H9 (cell line): ENCODE measurements around the gene AVEN. TPM values are rescaled to one million over a fixed set of nuclear protein-coding genes. Genes with fewer than 3 reads are reported as not detected.

Source experiments
- DNase-seq: peaks from one replicate; pipeline ENCODE4 v3.0.0-alpha.2; 2017
- H2AFZ ChIP-seq: one replicate; pipeline ENCODE4 v1.6.1; 2013; ENCODE audit warnings: mild to moderate bottlenecking, low read length, control low read depth, moderate library complexity
- H2AK5ac ChIP-seq: 2 replicates; pipeline ENCODE4 v1.6.1; 2013; ENCODE audit warnings: low read length, control low read depth, mixed read lengths; ENCODE audit not compliant: insufficient read length
- H2BK120ac ChIP-seq: one replicate; pipeline ENCODE4 v1.6.1; 2013; ENCODE audit warnings: low read depth, mild to moderate bottlenecking, low read length, control low read depth, inconsistent platforms; ENCODE audit not compliant: poor library complexity, severe bottlenecking
- H2BK12ac ChIP-seq: 2 replicates; pipeline ENCODE4 v1.6.1; 2013; ENCODE audit warnings: low read length, control low read depth, mixed read lengths, low read depth; ENCODE audit not compliant: insufficient read length
- H2BK15ac ChIP-seq: 2 replicates; pipeline ENCODE4 v1.6.1; 2013; ENCODE audit warnings: low read depth, low read length, control low read depth
- H2BK20ac ChIP-seq: one replicate; pipeline ENCODE4 v1.6.1; 2013; ENCODE audit warnings: low read depth, mild to moderate bottlenecking, low read length, control low read depth, inconsistent platforms; ENCODE audit not compliant: poor library complexity, severe bottlenecking
- H2BK5ac ChIP-seq: 2 replicates; pipeline ENCODE4 v1.6.1; 2013; ENCODE audit warnings: low read length, control low read depth, mixed read lengths; ENCODE audit not compliant: insufficient read length
- H3K14ac ChIP-seq: 2 replicates; pipeline ENCODE4 v1.6.1; 2013; ENCODE audit warnings: low read length, control low read depth; ENCODE audit not compliant: insufficient read depth
- H3K18ac ChIP-seq: 2 replicates; pipeline ENCODE4 v1.6.1; 2013; ENCODE audit warnings: low read depth, mild to moderate bottlenecking, mixed read lengths, low read length, control low read depth; ENCODE audit not compliant: insufficient read length
- H3K23ac ChIP-seq: 2 replicates; pipeline ENCODE4 v1.6.1; 2013; ENCODE audit warnings: low read length, control low read depth, mixed read lengths, low read depth; ENCODE audit not compliant: insufficient read length
- H3K23me2 ChIP-seq: 2 replicates; pipeline ENCODE4 v1.6.1; 2013; ENCODE audit warnings: low read depth, mild to moderate bottlenecking, mixed read lengths, low read length, control low read depth; ENCODE audit not compliant: insufficient read length, poor library complexity, severe bottlenecking
- H3K27ac ChIP-seq: 2 replicates; pipeline ENCODE4 v1.5.1; 2013; ENCODE audit warnings: low read length, control low read depth, mixed read lengths, low read depth; ENCODE audit not compliant: insufficient read length
- H3K27me3 ChIP-seq: 2 replicates; pipeline ENCODE4 v1.6.1; 2013; ENCODE audit warnings: low read length, control low read depth, inconsistent platforms; ENCODE audit not compliant: insufficient read depth
- H3K4ac ChIP-seq: 2 replicates; pipeline ENCODE4 v1.6.1; 2013; ENCODE audit warnings: low read depth, mild to moderate bottlenecking, control low read depth, inconsistent platforms, low read length, moderate library complexity
- H3K4me1 ChIP-seq: 2 replicates; pipeline ENCODE4 v1.6.1; 2013; ENCODE audit warnings: low read length, control low read depth, inconsistent platforms; ENCODE audit not compliant: insufficient read depth
- H3K4me2 ChIP-seq: 2 replicates; pipeline ENCODE4 v1.6.1; 2013; ENCODE audit warnings: low read length, control low read depth, mixed read lengths; ENCODE audit not compliant: insufficient read length, insufficient read depth
- H3K56ac ChIP-seq: 2 replicates; pipeline ENCODE4 v1.6.1; 2013; ENCODE audit warnings: low read depth, mild to moderate bottlenecking, mixed read lengths, low read length, control low read depth; ENCODE audit not compliant: insufficient read length
- H3K79me1 ChIP-seq: 2 replicates; pipeline ENCODE4 v1.6.1; 2013; ENCODE audit warnings: low read depth, mild to moderate bottlenecking, moderate library complexity, low read length, control low read depth, inconsistent platforms; ENCODE audit not compliant: insufficient read depth, poor library complexity, severe bottlenecking
- H3K79me2 ChIP-seq: 2 replicates; pipeline ENCODE4 v1.6.1; 2013; ENCODE audit warnings: low read length, control low read depth, inconsistent platforms; ENCODE audit not compliant: insufficient read depth
- H3K9ac ChIP-seq: 2 replicates; pipeline ENCODE4 v1.6.1; 2013; ENCODE audit warnings: low read length, control low read depth, mixed read lengths; ENCODE audit not compliant: insufficient read length; ENCODE audit errors: extremely low read depth
- H3K9me3 ChIP-seq: one replicate; pipeline ENCODE4 v1.6.1; 2013; ENCODE audit warnings: low read depth, low read length, inconsistent platforms; ENCODE audit not compliant: control insufficient read depth
- H3T11ph ChIP-seq: one replicate; pipeline ENCODE4 v1.6.1; 2013; ENCODE audit warnings: mild to moderate bottlenecking, low read length, control low read depth, inconsistent platforms
- H4K20me1 ChIP-seq: one replicate; pipeline ENCODE4 v1.6.1; 2013; ENCODE audit not compliant: control insufficient read depth, insufficient read length, insufficient read depth
- H4K5ac ChIP-seq: 2 replicates; pipeline ENCODE4 v1.6.1; 2013; ENCODE audit warnings: low read depth, mild to moderate bottlenecking, mixed read lengths, low read length, control low read depth; ENCODE audit not compliant: insufficient read length
- H4K8ac ChIP-seq: replicated peaks from 2 replicates; pipeline ENCODE4 v1.6.1; 2013; ENCODE audit warnings: low read length, control low read depth, mixed read lengths, low read depth; ENCODE audit not compliant: insufficient read length
- H4K91ac ChIP-seq: 2 replicates; pipeline ENCODE4 v1.6.1; 2013; ENCODE audit warnings: low read depth, mild to moderate bottlenecking, moderate library complexity, mixed read lengths, low read length, control low read depth; ENCODE audit not compliant: insufficient read length
- H3K27ac Mint-ChIP-seq, 3 experiments: 2 replicates in 2 of 3; 3 replicates in 1 of 3; pipeline ENCODE4 v1.8.0; 2020 to 2021; ENCODE audit warnings: mixed read lengths in 3 of 3, mild to moderate bottlenecking in 1 of 3, moderate library complexity in 1 of 3
- H3K27me3 Mint-ChIP-seq: 2 replicates; pipeline ENCODE4 v1.8.0; 2021; ENCODE audit warnings: low read depth, mild to moderate bottlenecking, moderate library complexity, mixed read lengths
- H3K36me3 Mint-ChIP-seq, 3 experiments: 2 replicates in 2 of 3; 3 replicates in 1 of 3; pipeline ENCODE4 v1.8.0; 2020 to 2021; ENCODE audit warnings: low read depth in 3 of 3, mixed read lengths in 3 of 3; ENCODE audit not compliant: insufficient read depth in 1 of 3
- H3K4me1 Mint-ChIP-seq, 2 experiments: 2 replicates each; pipeline ENCODE4 v1.8.0; 2020; ENCODE audit warnings: mixed read lengths in 2 of 2
- H3K4me3 Mint-ChIP-seq, 2 experiments: 2 replicates in 1 of 2; 3 replicates in 1 of 2; pipeline ENCODE4 v1.8.0; 2020 to 2021; ENCODE audit warnings: mild to moderate bottlenecking in 2 of 2, mixed read lengths in 2 of 2, moderate library complexity in 1 of 2
- H3K9me3 Mint-ChIP-seq, 2 experiments: 2 replicates in 1 of 2; 3 replicates in 1 of 2; pipeline ENCODE4 v1.8.0; 2020; ENCODE audit warnings: mild to moderate bottlenecking in 2 of 2, mixed read lengths in 2 of 2, moderate library complexity in 1 of 2
- WGBS: extraction: QIAGEN DNeasy Blood & Tissue Kit; methylation state at CpG from one replicate; pipeline ENCODE4 v1.1.7; 2013; ENCODE audit warnings: missing lambda C conversion rate, low lambda C conversion rate, mixed read lengths; ENCODE audit not compliant: insufficient read length; ENCODE audit errors: extremely low coverage; 5-methylcytosine and 5-hydroxymethylcytosine counted together
- total RNA-seq: library from RNA; stranded (reverse); gene quantifications from 2 replicates; pipeline ENCODE4 v1.2.1, GENCODE V29; 2021
- TF ChIP-seq, protein P1 (sequence below): fragments of 200-600 bp; sonication (generic); conservative IDR thresholded peaks from 3 replicates; pipeline ENCODE4 v1.8.0; 2021; ENCODE audit warnings: antibody characterized with exemption, mild to moderate bottlenecking

The AVEN gene
- total RNA-seq, 1 experiment from 2014 or later, result 16.1 TPM

DNA sequence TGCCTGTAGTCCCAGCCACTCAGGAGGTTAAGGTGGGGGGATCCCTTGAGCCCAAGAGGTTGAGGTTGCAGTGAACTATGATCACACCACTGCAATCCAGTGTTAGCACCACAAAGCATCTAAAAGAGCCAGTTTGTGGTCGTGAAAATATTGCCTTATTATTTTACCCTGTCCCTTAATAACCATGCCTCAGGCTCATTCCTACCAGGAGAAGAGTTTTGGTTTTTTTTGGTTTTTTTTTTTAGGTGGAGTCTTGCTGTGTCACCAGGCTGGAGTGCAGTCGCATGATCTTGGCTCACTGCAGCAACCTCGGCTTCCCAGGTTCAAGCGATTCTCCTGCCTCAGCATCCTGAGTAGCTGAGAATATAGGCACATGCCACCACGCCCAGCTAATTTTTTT is 17.9 kb upstream of the AVEN start:
- Histone ChIP-seq H2AK5ac (no peak overlapping the region), H4K20me1 (no peaks in the 10 kb centered on the region), H2BK12ac (no peak overlapping the region), H2AFZ (no peak overlapping the region), H3K4me2 (no peak overlapping the region), H3K23ac (no peak overlapping the region), H3K56ac (no peak overlapping the region), H2BK15ac (no peak overlapping the region), H3K23me2 (no peaks in the 10 kb centered on the region), H4K5ac (no peak overlapping the region), H3K79me1 (no peaks in the 10 kb centered on the region), H3K9me3 (no peaks in the 10 kb centered on the region), H3K4me1 (no peaks in the 10 kb centered on the region), H3K14ac (no peak overlapping the region), H4K8ac (no peak overlapping the region), H4K91ac (no peak overlapping the region), H3K18ac (no peak overlapping the region), H2BK120ac (no peak overlapping the region), H2BK5ac (no peak overlapping the region), H3K4ac (no peak overlapping the region), H3K9ac (no peak overlapping the region), H2BK20ac (no peak overlapping the region), H3T11ph (no peak overlapping the region), H3K79me2 (no peaks in the 10 kb centered on the region), H3K27me3 (no peaks in the 10 kb centered on the region), H3K27ac (no peak overlapping the region)
- Mint-ChIP-seq H3K27me3 (0 out of 2 replicates have a peak, but pooled peaks cover 2% of the 10 kb centered on the region), H3K27ac (no peak overlapping the region), H3K4me3 (no peak overlapping the region), H3K9me3 (peaks cover 5 to 6% of the 10 kb centered on the region in 2 experiments; a peak in 2 of 5 replicates), H3K4me1 (no peaks in the 10 kb centered on the region), H3K36me3 (no peaks in the 10 kb centered on the region)
- DNase-seq, result no peak
- TF ChIP-seq, protein P1, sequence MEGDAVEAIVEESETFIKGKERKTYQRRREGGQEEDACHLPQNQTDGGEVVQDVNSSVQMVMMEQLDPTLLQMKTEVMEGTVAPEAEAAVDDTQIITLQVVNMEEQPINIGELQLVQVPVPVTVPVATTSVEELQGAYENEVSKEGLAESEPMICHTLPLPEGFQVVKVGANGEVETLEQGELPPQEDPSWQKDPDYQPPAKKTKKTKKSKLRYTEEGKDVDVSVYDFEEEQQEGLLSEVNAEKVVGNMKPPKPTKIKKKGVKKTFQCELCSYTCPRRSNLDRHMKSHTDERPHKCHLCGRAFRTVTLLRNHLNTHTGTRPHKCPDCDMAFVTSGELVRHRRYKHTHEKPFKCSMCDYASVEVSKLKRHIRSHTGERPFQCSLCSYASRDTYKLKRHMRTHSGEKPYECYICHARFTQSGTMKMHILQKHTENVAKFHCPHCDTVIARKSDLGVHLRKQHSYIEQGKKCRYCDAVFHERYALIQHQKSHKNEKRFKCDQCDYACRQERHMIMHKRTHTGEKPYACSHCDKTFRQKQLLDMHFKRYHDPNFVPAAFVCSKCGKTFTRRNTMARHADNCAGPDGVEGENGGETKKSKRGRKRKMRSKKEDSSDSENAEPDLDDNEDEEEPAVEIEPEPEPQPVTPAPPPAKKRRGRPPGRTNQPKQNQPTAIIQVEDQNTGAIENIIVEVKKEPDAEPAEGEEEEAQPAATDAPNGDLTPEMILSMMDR, result no peak
- no CpG with 5 or more reads among the region's 5 CpGs for WGBS
